NCI-H2227 treated with DMSO at 0.1 percent for 48 hours (cell line): Measurements from ENCODE around the gene ABCC10.
"Not testable (repeated sequence)": the region's sequence is repeated elsewhere in the genome, so short reads cannot be mapped to it uniquely, and the experiment has no call there.

Experiments
- DNase-seq: peaks from one replicate; lab custom pipeline; 2025; lab: John Stamatoyannopoulos, UW

ABCC10 gene

DNA sequence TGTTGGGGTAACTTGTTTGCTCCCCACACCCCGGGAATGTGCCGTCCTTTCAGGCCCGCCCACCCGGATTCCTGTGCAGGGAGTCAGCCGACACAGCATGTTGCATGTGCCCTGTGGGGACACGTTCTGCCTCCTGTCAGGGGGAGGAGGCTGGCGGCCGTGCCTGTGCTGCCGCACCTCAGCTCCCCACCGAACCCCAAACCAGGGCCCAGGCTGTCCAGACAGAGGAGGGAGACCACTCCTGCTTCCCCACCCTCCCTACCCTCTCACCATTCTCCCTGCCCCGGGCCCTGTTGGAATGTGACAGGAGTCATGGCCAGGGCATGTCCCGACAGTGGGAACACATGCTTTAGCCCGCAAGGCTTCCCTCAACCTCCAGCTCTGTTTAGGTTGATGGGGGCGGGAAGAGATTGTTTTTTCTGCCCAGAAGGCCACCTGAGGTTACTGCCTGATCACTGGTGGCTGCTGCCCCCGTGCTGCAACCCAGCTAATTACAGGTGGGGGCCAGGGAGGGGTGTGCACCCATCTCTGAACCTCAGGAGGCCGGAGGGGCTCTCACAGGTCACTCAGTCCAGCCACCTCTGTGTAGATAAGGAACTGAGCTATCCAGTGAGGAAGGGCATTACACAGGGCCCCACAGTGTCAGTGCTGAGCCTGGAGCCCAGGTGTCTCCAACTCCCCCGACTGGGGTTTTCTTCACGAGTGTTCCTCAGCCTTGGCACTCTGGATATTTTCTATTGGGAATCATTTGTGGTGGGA, 69.2 kb downstream of the ABCC10 start:
- no peak for DNase-seq

- no peak for DNase-seq
Measured at GRCh38 chr6:43497129-43497396, 69.7 kb downstream of the ABCC10 start.

GRCh38 chr6:43497689-43498088, 70.3 kb downstream of the ABCC10 start:
- no peak for DNase-seq

- DNase-seq, result not testable (repeated sequence)
Measured at GRCh38 chr6:43498291-43498690, 71.0 kb downstream of the ABCC10 start.

GRCh38 chr6:43499028-43499815, 71.9 kb downstream of the ABCC10 start:
- no peak for DNase-seq
